ENCODE results near the gene SMPD4. TPM values are rescaled to one million over a fixed set of nuclear protein-coding genes. Genes with fewer than 3 reads are reported as not detected.
"Not testable (repeated sequence)": the region's sequence is repeated elsewhere in the genome, so short reads cannot be mapped to it uniquely, and the experiment has no call there.

SMPD4 gene
- total RNA-seq, 2 experiments from 2014 or later = 70.9 to 71.3 TPM

GRCh38 chr2:130152136-130152815 is 29.1 kb downstream of the SMPD4 start:
- POLR2A ChIA-PET; H3K4me1 Mint-ChIP-seq; H3K36me3 Mint-ChIP-seq (ENCODE audit: low read depth); H3K27ac Mint-ChIP-seq; H3K4me3 Mint-ChIP-seq; H3K27me3 Mint-ChIP-seq; DNase-seq; H3K9me3 Mint-ChIP-seq; CTCF ChIA-PET: not testable (repeated sequence)

- H3K9me3 Mint-ChIP-seq; CTCF ChIA-PET; H3K36me3 Mint-ChIP-seq (ENCODE audit: low read depth); POLR2A ChIA-PET; H3K27ac Mint-ChIP-seq; H3K27me3 Mint-ChIP-seq; H3K4me3 Mint-ChIP-seq; DNase-seq; H3K4me1 Mint-ChIP-seq: not testable (repeated sequence)
Measured at GRCh38 chr2:130151145-130151512, 30.3 kb downstream of the SMPD4 start.

GRCh38 chr2:130150181-130151144 is 30.9 kb downstream of the SMPD4 start:
- Mint-ChIP-seq H3K27ac (no peak overlapping the region), H3K27me3 (peaks cover 2% of the 10 kb centered on the region), H3K9me3 (no peaks in the 10 kb centered on the region), H3K4me3 (no peak overlapping the region), H3K36me3 (ENCODE audit: low read depth) (peaks cover 5% of the 10 kb centered on the region), H3K4me1 (peaks cover 5% of the 10 kb centered on the region)
- CTCF ChIA-PET = no interaction called here
- no peak for DNase-seq
- POLR2A ChIA-PET = no interaction called here

GRCh38 chr2:130148515-130148914 is 32.9 kb downstream of the SMPD4 start:
- DNase-seq; H3K27me3 Mint-ChIP-seq; H3K4me3 Mint-ChIP-seq; POLR2A ChIA-PET; H3K4me1 Mint-ChIP-seq; H3K9me3 Mint-ChIP-seq; H3K36me3 Mint-ChIP-seq (ENCODE audit: low read depth); H3K27ac Mint-ChIP-seq; CTCF ChIA-PET: not testable (repeated sequence)

GRCh38 chr2:130145006-130145414 is 36.4 kb downstream of the SMPD4 start, which contains the start of gene CCDC74B:
Gene CCDC74B, minus strand, starts transcription at chr2:130145112. Its CDS starts 116 bp downstream, at chr2:130144996.
- Mint-ChIP-seq H3K27me3 (peaks cover 11% of the 10 kb centered on the region), H3K4me3 (peak within 1 kb of the TSS; percentile 70), H3K27ac (peak within 1 kb of the TSS; percentile 13), H3K4me1 (peaks cover 15% of the 10 kb centered on the region)
- DNase-seq = peak; percentile 60
- H3K9me3 Mint-ChIP-seq; CTCF ChIA-PET; H3K36me3 Mint-ChIP-seq (ENCODE audit: low read depth); POLR2A ChIA-PET: not testable (repeated sequence)

GRCh38 chr2:130143266-130144039 is 37.9 kb downstream of the SMPD4 start:
- Mint-ChIP-seq H3K4me3 (peak overlapping the region; percentile 48), H3K4me1 (peaks cover 12% of the 10 kb centered on the region), H3K27me3 (peaks cover 11% of the 10 kb centered on the region)
- CTCF ChIA-PET; H3K36me3 Mint-ChIP-seq (ENCODE audit: low read depth); POLR2A ChIA-PET; H3K9me3 Mint-ChIP-seq; H3K27ac Mint-ChIP-seq; DNase-seq: not testable (repeated sequence)

- H3K27ac Mint-ChIP-seq; H3K9me3 Mint-ChIP-seq; DNase-seq; H3K36me3 Mint-ChIP-seq (ENCODE audit: low read depth); H3K4me3 Mint-ChIP-seq; CTCF ChIA-PET; POLR2A ChIA-PET: not testable (repeated sequence)
- Mint-ChIP-seq H3K4me1 (peaks cover 10% of the 10 kb centered on the region), H3K27me3 (peaks cover 11% of the 10 kb centered on the region)
Measured at GRCh38 chr2:130142396-130143265, 38.8 kb downstream of the SMPD4 start.

GRCh38 chr2:130141645-130142370 is 39.6 kb downstream of the SMPD4 start:
- POLR2A ChIA-PET, CTCF ChIA-PET: not testable (repeated sequence)

GRCh38 chr2:130141002-130141401 is 40.4 kb downstream of the SMPD4 start:
- H3K27me3 Mint-ChIP-seq; DNase-seq; H3K36me3 Mint-ChIP-seq (ENCODE audit: low read depth); POLR2A ChIA-PET; H3K9me3 Mint-ChIP-seq; H3K4me3 Mint-ChIP-seq; CTCF ChIA-PET; H3K27ac Mint-ChIP-seq: not testable (repeated sequence)
- H3K4me1 Mint-ChIP-seq = peaks cover 10% of the 10 kb centered on the region

More at GRCh38 chr2:130141645-130142370, 39.6 kb downstream of the SMPD4 start:
- not testable (repeated sequence) for H3K4me3 Mint-ChIP-seq; H3K36me3 Mint-ChIP-seq (ENCODE audit: low read depth); H3K27ac Mint-ChIP-seq; H3K9me3 Mint-ChIP-seq; DNase-seq
- Mint-ChIP-seq H3K4me1 (peaks cover 10% of the 10 kb centered on the region), H3K27me3 (peaks cover 11% of the 10 kb centered on the region)

- H3K9me3 Mint-ChIP-seq; H3K27me3 Mint-ChIP-seq; H3K4me3 Mint-ChIP-seq; H3K27ac Mint-ChIP-seq; H3K36me3 Mint-ChIP-seq (ENCODE audit: low read depth); CTCF ChIA-PET; POLR2A ChIA-PET; DNase-seq: not testable (repeated sequence)
- H3K4me1 Mint-ChIP-seq = peaks cover 10% of the 10 kb centered on the region
Measured at GRCh38 chr2:130140516-130140915, 40.9 kb downstream of the SMPD4 start.

GRCh38 chr2:130139331-130140280 is 41.8 kb downstream of the SMPD4 start:
- DNase-seq; CTCF ChIA-PET; POLR2A ChIA-PET; H3K4me1 Mint-ChIP-seq; H3K4me3 Mint-ChIP-seq; H3K27me3 Mint-ChIP-seq; H3K36me3 Mint-ChIP-seq (ENCODE audit: low read depth); H3K27ac Mint-ChIP-seq; H3K9me3 Mint-ChIP-seq: not testable (repeated sequence)

Measured in activated CD4-positive, alpha-beta T cell treated with anti-CD3 and anti-CD28 coated beads, Interleukin-2, amount 10 ng/mL, durations not matched to agents 7 days and 5 days (primary cell).